CD14-positive monocyte (primary cell): ENCODE results near the gene HOATZ. TPM values are rescaled to one million over a fixed set of nuclear protein-coding genes. Genes with fewer than 3 reads are reported as not detected.

Experiments
- DNase-seq, 3 donors: peaks; one replicate each; pipeline ENCODE4 v3.0.0-alpha.2; 2011 to 2022
- H2AFZ ChIP-seq: 2 replicates; pipeline ENCODE4 v1.6.0; 2012; ENCODE audit warnings: mild to moderate bottlenecking, low read depth, low read length, inconsistent platforms; ENCODE audit not compliant: insufficient read depth, poor library complexity, severe bottlenecking
- H3K27ac ChIP-seq, 2 donors: 1 replicate in 1 of 2; 2 replicates in 1 of 2; pipeline ENCODE4 v1.5.1; 2012 to 2013; ENCODE audit warnings: low read length in 2 of 2, control low read depth in 1 of 2, inconsistent platforms in 1 of 2, low read depth in 1 of 2, mild to moderate bottlenecking in 1 of 2
- H3K27me3 ChIP-seq, 2 donors: one replicate each; pipeline versions ENCODE4 v1.6.0 to v1.6.1; 2011 to 2013; ENCODE audit warnings: low read length in 2 of 2; ENCODE audit not compliant: control insufficient read depth in 2 of 2, insufficient read depth in 2 of 2
- H3K36me3 ChIP-seq, 2 donors: replicated peaks in 1 of 2; 1 replicate in 1 of 2; 2 replicates in 1 of 2; pipeline versions ENCODE4 v1.5.1 to v1.6.1; 2012 to 2013; ENCODE audit warnings: low read length in 2 of 2, control low read depth in 1 of 2, inconsistent platforms in 1 of 2, mild to moderate bottlenecking in 1 of 2; ENCODE audit not compliant: insufficient read depth in 2 of 2, control insufficient read depth in 1 of 2
- H3K4me1 ChIP-seq, 2 donors: 1 replicate in 1 of 2; 2 replicates in 1 of 2; pipeline versions ENCODE4 v1.5.1 to v1.6.1; 2012 to 2013; ENCODE audit warnings: low read length in 2 of 2, control low read depth in 1 of 2, inconsistent platforms in 1 of 2, mild to moderate bottlenecking in 1 of 2, moderate library complexity in 1 of 2; ENCODE audit not compliant: insufficient read depth in 2 of 2, control insufficient read depth in 1 of 2
- H3K4me2 ChIP-seq: replicated peaks from 2 replicates; pipeline ENCODE3; 2012; ENCODE audit warnings: low read length, moderate library complexity, mild to moderate bottlenecking; ENCODE audit not compliant: poor library complexity, severe bottlenecking; ENCODE audit errors: extremely low read depth
- H3K4me3 ChIP-seq, 3 experiments: fragments of 200-600 bp in 1 of 3; sonication (generic) in 1 of 3; replicated peaks in 1 of 3; 1 replicate in 2 of 3; 2 replicates in 1 of 3; pipeline ENCODE4 v1.5.1; 2011 to 2013; ENCODE audit warnings: low read length in 3 of 3, mild to moderate bottlenecking in 3 of 3, control low read depth in 2 of 3, low read depth in 2 of 3, inconsistent platforms in 1 of 3, moderate library complexity in 1 of 3
- H3K79me2 ChIP-seq: 2 replicates; pipeline ENCODE4 v1.6.0; 2012; ENCODE audit warnings: mild to moderate bottlenecking, control low read depth, inconsistent platforms, low read length, moderate library complexity; ENCODE audit not compliant: insufficient read depth
- H3K9ac ChIP-seq: 2 replicates; pipeline ENCODE4 v1.6.0; 2017; ENCODE audit warnings: low read length, mild to moderate bottlenecking; ENCODE audit not compliant: insufficient read depth, poor library complexity, severe bottlenecking
- H3K9me3 ChIP-seq, 2 donors: replicated peaks in 1 of 2; 1 replicate in 1 of 2; 2 replicates in 1 of 2; pipeline versions ENCODE4 v1.5.1 to v1.6.1; 2012 to 2013; ENCODE audit warnings: low read length in 2 of 2, control low read depth in 1 of 2; ENCODE audit not compliant: control insufficient read depth in 1 of 2, insufficient read depth in 1 of 2
- H4K20me1 ChIP-seq: 2 replicates; pipeline ENCODE4 v1.6.0; 2012; ENCODE audit warnings: mild to moderate bottlenecking, low read length, control low read depth, moderate library complexity; ENCODE audit not compliant: insufficient read depth
- H3K27ac Mint-ChIP-seq, 7 donors: one replicate each; pipeline ENCODE4 v1.8.0; 2020; ENCODE audit warnings: mild to moderate bottlenecking in 7 of 7, mixed read lengths in 7 of 7, moderate library complexity in 6 of 7, inconsistent platforms in 2 of 7
- H3K27me3 Mint-ChIP-seq, 3 donors: one replicate each; pipeline ENCODE4 v1.8.0; 2021 to 2022; ENCODE audit warnings: low read depth in 3 of 3, mild to moderate bottlenecking in 3 of 3, mixed read lengths in 3 of 3, moderate library complexity in 3 of 3, inconsistent platforms in 1 of 3
- H3K36me3 Mint-ChIP-seq, 2 donors: one replicate each; pipeline ENCODE4 v1.8.0; 2020; ENCODE audit warnings: mixed read lengths in 2 of 2, inconsistent platforms in 1 of 2, mild to moderate bottlenecking in 1 of 2
- H3K4me1 Mint-ChIP-seq: one replicate; pipeline ENCODE4 v1.8.0; 2020; ENCODE audit warnings: mild to moderate bottlenecking, mixed read lengths
- H3K4me3 Mint-ChIP-seq, 2 donors: one replicate each; pipeline ENCODE4 v1.8.0; 2020; ENCODE audit warnings: mild to moderate bottlenecking in 2 of 2, mixed read lengths in 2 of 2, moderate library complexity in 1 of 2
- H3K9me3 Mint-ChIP-seq, 7 donors: one replicate each; pipeline ENCODE4 v1.8.0; 2020 to 2022; ENCODE audit warnings: mixed read lengths in 7 of 7, mild to moderate bottlenecking in 6 of 7, moderate library complexity in 6 of 7, inconsistent platforms in 2 of 7
- CTCF ChIP-seq: fragments of 200-600 bp; IDR thresholded peaks from one replicate; pipeline ENCODE4 v1.8.0; 2022; ENCODE audit warnings: antibody characterized with exemption, mild to moderate bottlenecking
- WGBS: methylation state at CpG from one replicate; pipeline ENCODE4 v1.1.5; 2013; ENCODE audit warnings: missing lambda C conversion rate; ENCODE audit not compliant: insufficient coverage; 5-methylcytosine and 5-hydroxymethylcytosine counted together
- intact Hi-C, 2 donors: fragments of 100-400 bp; cut with micrococcal nuclease; formaldehyde crosslinking; loops; one replicate each; pipeline versions ENCODE4 v1.15.0 to v1.15.1; 2023
- polyA plus RNA-seq, 3 donors: library from polyadenylated mRNA; depleted of rRNA in 1 of 3; unstranded in 2 of 3; stranded (reverse) in 1 of 3; fragments of 300-500 nt in 2 of 3; fragments of >200 nt in 1 of 3; fragmentation: Illumina TruSeq in 2 of 3; gene quantifications; 1 replicate in 2 of 3; 2 replicates in 1 of 3; pipeline ENCODE4 v1.2.3, GENCODE V29; 2012 to 2021

HOATZ gene
- polyA plus RNA-seq, 3 donors: not detected

GRCh38 chr11:111472228-111472627 is 42.4 kb upstream of the HOATZ start:
- Histone ChIP-seq H3K36me3 (no peaks in the 10 kb centered on the region), H3K4me2 (no peak overlapping the region), H3K27me3 (no peaks in the 10 kb centered on the region), H3K9me3 (peaks cover 0 to 6% of the 10 kb centered on the region in 2 donors), H2AFZ (no peak overlapping the region), H3K27ac (no peak overlapping the region), H3K4me1 (no peaks in the 10 kb centered on the region), H3K4me3 (no peak overlapping the region), H4K20me1 (no peaks in the 10 kb centered on the region), H3K79me2 (no peaks in the 10 kb centered on the region), H3K9ac (no peak overlapping the region)
- no peak for DNase-seq
- H3K9me3 Mint-ChIP-seq: peaks cover 0 to 7% (median 4%) of the 10 kb centered on the region in 7 donors
- no CpG with 5 or more reads among the region's 1 CpG for WGBS
- no peaks in the 10 kb centered on the region for H3K36me3 Mint-ChIP-seq
- H3K27ac Mint-ChIP-seq: no peak overlapping the region
- peaks cover 0 to 2% (median 0%) of the 10 kb centered on the region in 3 donors for H3K27me3 Mint-ChIP-seq
- H3K4me1 Mint-ChIP-seq: no peaks in the 10 kb centered on the region
- TF ChIP-seq CTCF: no peak
- no peak overlapping the region for H3K4me3 Mint-ChIP-seq
- intact Hi-C loops: no loop called here

GRCh38 chr11:111474432-111474831 is 40.1 kb upstream of the HOATZ start:
- Histone ChIP-seq H3K79me2 (no peaks in the 10 kb centered on the region), H3K9ac (no peak overlapping the region), H3K4me1 (no peaks in the 10 kb centered on the region), H3K9me3 (peaks cover 0 to 6% of the 10 kb centered on the region in 2 donors), H3K36me3 (no peaks in the 10 kb centered on the region), H3K27me3 (no peaks in the 10 kb centered on the region), H4K20me1 (no peaks in the 10 kb centered on the region), H3K4me3 (no peak overlapping the region), H3K4me2 (no peak overlapping the region), H2AFZ (no peak overlapping the region), H3K27ac (no peak overlapping the region)
- Mint-ChIP-seq H3K9me3 (peaks cover 0 to 7% (median 4%) of the 10 kb centered on the region in 7 donors), H3K27me3 (peaks cover 0 to 2% (median 0%) of the 10 kb centered on the region in 3 donors), H3K4me1 (peaks cover 6% of the 10 kb centered on the region), H3K4me3 (no peak overlapping the region), H3K27ac (no peak overlapping the region), H3K36me3 (no peaks in the 10 kb centered on the region)
- intact Hi-C loops: no loop called here
- no peak for TF ChIP-seq CTCF
- DNase-seq: no peak
